CD4-positive, alpha-beta T cell treated with Interleukin-6 at 100 ng/mL for 8 hours (primary cell): Measurements from ENCODE around the gene FMN2.

Experiments used
- DNase-seq: peaks from one replicate; pipeline ENCODE4 v3.0.0-alpha.2; 2020; ENCODE audit warnings: mixed read lengths, low spot score

The FMN2 gene

DNA sequence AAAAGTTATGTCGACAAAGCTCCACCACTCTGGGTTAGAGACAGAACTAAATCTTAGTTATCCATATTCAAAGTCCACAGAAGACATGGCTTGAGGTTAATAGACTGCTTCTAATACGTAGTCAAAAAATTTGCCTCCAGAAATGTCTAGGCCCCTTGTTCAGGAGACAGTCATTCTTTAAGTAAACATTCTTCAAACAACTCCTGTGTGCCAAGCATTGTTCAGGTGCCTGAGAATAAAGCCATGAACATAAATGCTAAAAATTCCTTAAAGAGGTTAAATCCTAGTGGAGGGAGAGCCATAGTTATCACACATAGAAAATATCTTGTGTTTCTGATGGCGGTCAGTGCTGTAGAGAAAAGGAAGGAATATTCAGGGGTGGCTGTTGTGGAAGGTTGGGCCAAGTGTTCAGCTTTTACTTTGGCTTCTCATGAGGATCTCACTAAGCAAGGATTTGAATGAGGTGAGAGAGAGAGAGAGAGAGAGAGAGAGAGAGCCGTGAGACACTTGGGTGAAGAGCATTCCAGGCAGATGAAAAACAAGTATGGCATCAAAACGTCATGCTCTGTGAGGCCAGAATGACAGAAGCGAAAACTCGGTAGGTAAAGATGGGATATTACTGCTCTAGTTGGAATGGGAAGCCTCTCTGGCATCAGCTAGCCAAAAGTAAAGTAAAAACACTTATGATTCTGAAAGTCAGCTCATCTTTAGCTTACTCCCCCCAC, 333.2 kb downstream of the FMN2 start:
- no peak for DNase-seq

DNA sequence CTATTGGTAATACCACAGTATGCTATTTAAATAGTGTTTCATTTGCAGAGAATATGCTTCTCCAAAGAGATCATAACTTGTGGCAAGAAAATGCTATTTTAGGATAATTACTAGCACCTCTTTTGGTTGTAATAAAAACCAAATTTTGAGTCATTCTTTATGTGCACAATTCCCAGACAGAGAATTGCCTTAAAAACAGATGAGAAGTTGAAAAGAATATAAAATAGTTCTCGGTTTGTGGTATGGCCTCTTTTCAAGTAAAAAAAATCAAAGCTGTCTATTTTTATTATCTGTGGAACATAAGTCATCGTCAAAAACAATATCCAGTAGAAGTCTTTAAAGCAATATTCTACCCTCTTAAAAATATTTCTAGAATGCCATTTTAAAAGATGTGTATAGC, 334.4 kb downstream of the FMN2 start:
- no peak for DNase-seq

DNA sequence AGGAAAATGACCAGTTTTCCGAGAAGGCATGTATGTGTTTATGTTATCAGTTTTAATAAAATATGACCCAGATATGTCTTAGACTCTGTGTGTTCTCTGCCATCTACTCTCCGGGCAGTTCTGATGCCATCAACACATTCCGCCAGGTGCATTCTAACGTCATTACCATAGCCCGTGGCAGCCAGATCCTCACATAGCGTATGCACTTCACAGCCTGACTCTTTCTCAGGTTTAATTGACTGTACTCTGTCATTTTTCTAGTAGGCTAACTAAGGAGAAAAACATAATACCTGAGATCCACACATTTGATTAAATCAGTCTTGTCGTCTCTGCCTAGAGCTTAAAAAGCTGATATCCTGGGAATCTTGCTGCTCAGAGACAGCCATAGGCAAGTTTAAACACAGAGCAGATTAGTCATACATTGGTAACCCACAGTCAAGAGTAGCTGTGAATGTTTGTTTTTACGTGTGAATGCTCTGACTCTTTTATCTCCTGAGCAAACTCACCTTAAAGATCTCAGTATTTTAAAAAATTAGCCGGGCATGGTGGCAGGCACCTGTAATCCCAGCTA, 344.4 kb downstream of the FMN2 start:
- no peak for DNase-seq

DNA sequence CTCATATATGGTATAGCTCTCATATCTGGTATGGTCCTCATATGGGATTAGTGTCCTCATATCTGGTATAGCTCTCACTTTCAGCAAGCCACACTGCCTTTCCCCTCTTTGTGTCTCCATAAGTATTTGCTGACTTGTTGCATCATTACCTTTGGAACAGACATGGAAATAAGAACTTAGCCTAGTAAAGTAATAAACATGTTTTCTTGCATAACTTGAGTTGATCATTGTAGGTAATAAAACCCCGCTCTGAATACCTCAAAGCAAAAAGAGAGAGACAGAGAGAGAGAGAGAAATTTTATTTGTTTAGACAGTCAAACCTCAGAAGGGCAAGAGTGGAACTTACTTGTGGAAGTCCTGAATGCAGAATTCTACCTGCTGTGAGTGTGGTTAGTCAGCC, 350.0 kb downstream of the FMN2 start:
- no peak for DNase-seq

- no peak for DNase-seq
Observed at GRCh38 chr1:240445369-240445768, 353.7 kb downstream of the FMN2 start.

DNA sequence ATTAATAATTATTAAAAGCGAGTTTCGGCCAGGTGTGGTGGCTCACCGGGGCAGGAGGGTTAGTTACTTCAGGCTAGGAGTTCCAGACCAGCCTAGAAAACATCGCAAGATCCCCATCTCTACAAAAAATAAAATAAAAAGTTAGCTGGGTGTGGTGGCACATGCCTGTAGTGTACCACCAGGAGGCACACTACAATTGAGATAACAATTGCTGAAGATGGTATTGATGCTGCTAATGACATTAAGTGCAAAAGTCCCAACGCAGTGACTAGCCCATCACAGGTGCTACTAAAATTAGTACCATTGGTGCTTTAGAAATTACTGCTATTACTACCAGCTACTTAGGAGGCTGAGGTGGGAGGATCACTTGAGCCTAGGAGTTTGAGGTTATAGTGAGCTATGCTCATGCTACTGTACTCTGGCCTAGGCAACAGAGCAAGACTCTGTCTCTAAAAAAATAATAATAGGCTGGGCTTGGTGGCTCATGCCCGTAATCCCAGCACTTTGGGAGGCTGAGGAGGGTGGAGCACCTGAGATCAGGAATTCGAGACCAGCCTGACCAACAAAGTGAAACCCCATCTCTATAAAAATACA, 363.6 kb downstream of the FMN2 start:
- peak; percentile 28 for DNase-seq

- no peak for DNase-seq
Observed at GRCh38 chr1:240457203-240457602, 365.5 kb downstream of the FMN2 start.

DNA sequence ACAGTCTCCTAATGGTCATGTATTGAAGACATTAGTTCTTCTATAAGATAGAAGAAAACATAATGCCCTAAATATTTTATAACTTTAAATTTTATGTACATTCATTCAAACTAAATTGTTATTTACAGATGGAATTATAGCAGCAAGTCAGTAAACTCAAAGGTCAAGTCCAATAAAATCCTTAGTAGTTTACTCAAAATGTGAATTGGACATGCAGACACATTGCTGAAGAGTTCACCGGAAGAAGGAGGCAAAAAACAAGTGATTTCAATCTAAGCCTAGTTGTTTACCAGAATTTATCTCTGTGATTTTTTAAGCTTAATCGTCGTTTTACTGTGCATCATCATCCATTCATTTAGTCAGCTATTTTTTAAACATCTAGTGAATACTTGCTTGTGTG, 370.6 kb downstream of the FMN2 start:
- no peak for DNase-seq

GRCh38 chr1:240462766-240463395, 371.2 kb downstream of the FMN2 start:
- no peak for DNase-seq

DNA sequence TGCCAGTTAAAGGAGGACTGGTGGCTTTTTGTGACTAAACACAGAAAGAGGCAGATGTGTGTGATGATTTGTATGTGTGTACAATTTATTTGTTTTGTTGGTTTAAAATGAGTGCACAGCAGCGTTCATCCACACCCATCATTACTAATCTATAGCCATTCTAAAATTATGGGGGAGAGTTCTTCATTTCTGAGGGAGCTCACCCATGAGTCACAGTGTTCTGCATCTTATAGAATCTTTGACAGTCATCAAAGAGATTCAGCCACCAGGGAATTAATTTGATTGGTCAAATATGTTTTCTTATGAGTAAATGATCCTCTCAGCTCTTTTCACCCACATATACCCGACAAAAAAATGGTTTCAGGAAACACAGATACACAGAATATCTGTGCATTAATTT, 372.4 kb downstream of the FMN2 start:
- no peak for DNase-seq

DNA sequence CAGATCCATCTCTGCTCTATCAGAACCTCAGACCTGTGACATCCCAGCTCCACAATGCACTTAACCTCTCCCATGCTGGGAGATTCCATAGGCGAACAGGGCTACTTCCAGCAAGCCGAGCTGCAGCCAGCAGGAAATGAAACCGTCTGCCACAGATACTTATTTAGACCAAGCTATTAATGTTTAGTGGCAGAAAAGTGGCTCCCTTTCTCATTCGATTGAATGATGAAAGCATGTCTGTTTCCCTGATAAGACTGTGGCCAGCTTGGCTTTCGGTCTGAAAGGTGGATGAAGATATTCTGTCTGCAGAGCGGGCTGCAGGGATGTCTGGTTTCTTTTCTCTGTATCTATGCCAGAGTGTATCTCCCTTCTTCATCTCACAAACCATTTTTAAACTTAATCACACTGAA, 373.9 kb downstream of the FMN2 start:
- DNase-seq: no peak

DNA sequence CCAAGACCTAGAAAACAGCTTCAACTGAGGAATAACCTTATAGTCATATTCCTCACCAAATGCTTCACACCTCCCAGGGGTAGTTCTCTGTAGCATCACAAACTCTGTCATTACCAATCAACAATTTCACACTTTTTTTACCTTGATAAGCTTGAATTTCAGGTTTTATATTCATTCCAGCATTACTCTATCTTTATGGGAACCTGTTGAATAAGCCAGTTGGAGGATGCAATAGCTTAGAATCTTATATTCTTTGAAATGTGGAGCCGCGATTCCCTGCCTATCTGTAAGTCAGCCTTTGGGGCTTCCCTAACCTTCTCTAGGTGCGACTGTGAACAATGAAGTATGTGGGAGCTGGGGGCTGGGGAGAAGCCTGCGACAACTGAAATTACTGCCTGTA, 374.8 kb downstream of the FMN2 start:
- no peak for DNase-seq

DNA sequence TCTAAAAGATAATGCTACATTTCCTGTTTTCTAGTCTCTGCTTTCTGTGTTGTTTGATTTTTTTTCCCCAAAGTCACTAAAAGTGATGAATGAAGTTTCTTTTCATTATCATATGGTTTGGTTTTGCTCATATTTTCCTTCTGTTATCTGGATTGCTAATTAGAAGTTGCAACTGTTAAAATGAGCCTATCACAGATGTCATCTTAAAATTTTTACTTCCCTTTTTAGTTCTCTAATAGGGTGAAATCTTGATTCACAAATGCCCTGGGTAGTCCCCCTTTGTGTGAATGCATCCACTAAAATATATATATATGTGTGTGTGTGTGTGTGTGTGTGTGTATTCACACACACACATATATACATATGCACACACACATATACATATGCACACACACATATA, 376.2 kb downstream of the FMN2 start:
- DNase-seq: no peak

DNA sequence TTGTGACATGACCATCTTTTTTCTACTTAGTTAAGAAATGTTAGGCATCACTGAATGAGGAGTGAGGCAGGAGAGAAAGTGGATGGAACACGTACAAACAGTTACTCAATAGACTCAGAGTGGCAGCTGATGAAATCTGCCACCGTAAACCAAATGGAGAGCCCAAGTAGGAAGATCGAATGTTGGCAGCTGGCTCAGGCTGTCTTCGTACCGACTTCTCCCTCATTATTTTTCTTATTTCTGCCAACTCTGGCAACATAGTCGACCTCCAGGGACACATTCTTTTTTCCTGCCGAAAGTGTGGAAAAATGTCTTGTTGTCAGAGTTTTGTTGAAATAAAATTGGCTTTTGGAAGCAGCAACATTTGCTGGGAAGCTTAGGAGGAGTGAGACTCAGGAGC, 377.0 kb downstream of the FMN2 start:
- DNase-seq: no peak

GRCh38 chr1:240474133-240474614, 382.5 kb downstream of the FMN2 start:
- DNase-seq: no peak

- DNase-seq: no peak
Observed at GRCh38 chr1:240475832-240476231, 384.1 kb downstream of the FMN2 start.

- DNase-seq: no peak
Observed at GRCh38 chr1:240478536-240478935, 386.9 kb downstream of the FMN2 start.

DNA sequence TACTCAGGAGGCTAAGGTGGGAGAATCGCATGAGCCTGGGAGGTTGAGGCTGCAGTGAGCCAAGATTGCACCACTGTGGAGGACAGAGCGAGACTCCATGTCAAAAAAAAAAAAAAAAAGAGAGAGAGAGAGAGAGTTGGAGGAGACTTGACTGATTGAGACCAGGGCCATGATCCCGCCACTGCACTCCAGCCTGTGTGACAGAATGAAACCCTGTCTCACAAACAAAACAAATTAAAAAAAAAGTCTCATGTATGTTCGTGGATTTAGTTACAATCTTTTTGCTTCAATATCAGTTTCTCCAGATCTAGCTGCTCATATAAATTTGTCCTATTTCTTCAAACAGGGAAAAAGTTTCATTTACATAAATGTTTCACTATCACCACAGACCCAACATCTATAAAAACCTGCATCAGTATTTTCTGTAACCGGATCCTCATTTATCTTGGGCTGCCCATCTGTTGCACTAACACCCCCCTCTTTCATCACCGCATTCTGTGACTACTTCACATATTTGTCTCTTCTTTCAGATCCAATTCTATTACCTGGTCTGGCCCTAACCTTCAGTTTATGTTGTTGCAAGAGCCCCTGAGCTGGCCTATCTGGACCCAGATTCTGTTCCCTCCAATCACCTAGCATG, 393.2 kb downstream of the FMN2 start:
- no peak for DNase-seq

- no peak for DNase-seq
Observed at GRCh38 chr1:240486611-240487010, 394.9 kb downstream of the FMN2 start.

DNA sequence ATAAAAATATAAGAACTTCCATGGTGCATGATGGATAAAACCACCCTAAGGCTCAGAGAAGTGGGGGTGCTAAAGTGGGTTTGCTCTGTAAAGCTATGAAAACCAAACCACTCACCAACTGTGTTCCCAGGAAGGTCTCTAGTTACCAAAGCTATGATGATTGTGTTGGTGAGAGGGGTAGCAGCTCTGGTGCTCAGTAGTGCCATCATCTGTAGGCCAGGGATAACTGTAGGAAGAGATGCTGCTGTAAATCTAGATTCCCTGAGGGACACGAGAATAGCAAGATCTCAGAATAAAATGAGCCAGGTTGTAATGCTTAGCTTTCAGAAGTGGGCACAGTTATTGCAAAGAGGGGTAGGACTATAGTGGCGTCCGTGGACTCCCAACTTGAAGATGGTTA, 395.8 kb downstream of the FMN2 start:
- DNase-seq: no peak

DNA sequence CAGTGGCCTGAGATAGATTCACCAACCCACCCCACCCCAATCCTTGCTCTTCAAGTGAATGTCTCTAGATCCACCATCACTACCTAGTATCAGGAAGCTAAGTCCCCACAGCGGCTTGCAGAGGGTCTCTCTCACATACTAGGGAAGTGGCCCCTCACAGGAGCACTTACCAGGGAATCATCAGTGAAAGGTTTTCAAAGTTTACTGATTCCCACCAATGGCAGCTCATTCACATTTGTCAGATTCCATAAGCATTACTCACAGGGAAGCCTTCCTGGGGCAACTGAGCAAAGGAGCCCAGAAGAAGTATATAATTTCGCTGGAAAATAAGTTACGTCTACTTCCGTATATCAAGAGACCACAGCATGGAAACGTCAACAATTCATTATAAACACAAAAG, 399.5 kb downstream of the FMN2 start:
- DNase-seq: no peak

DNA sequence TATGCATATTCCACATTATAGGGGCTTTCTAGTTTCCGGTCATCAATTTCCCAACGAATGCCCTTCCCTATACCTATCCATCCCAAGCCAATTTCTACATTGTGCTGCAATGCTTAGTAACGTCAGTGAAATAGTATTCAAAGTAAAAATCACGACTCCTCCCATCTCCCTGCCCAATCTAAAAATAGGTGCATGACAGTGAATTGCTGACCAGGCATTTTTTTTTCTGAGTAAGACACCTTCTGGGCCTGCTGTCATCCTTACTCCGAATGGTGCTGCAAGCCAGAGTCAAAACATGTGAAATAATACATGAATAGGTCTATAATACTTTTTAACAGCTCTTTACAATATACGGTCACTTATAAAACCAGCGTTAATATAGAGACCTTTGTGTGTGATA, 400.1 kb downstream of the FMN2 start:
- DNase-seq: no peak
